Sigmoid colon (tissue), 7 donors: ENCODE data around the gene PLEKHM1. TPM values are rescaled to one million over a fixed set of nuclear protein-coding genes. Genes with fewer than 3 reads are reported as not detected.

ENCODE experiments used
- DNase-seq: peaks from one replicate; pipeline ENCODE4 v3.0.0-alpha.2; 2019
- H3K27ac ChIP-seq, 4 donors: fragments of 200-600 bp; sonication (generic); one replicate each; pipeline ENCODE4 v1.5.1; 2016 to 2019; ENCODE audit warnings: mild to moderate bottlenecking in 1 of 4
- H3K27me3 ChIP-seq, 3 donors: fragments of 200-600 bp; sonication (generic); one replicate each; pipeline ENCODE4 v1.5.1; 2019; ENCODE audit warnings: mild to moderate bottlenecking in 1 of 3
- H3K36me3 ChIP-seq, 4 donors: fragments of 200-600 bp; sonication (generic); one replicate each; pipeline ENCODE4 v1.5.1; 2016 to 2019
- H3K4me1 ChIP-seq, 4 donors: fragments of 200-600 bp; sonication (generic); one replicate each; pipeline ENCODE4 v1.5.1; 2017 to 2019
- H3K4me3 ChIP-seq, 4 donors: fragments of 200-600 bp; sonication (generic); one replicate each; pipeline ENCODE4 v1.5.1; 2017 to 2019; ENCODE audit warnings: mild to moderate bottlenecking in 2 of 4, moderate library complexity in 1 of 4
- H3K9me3 ChIP-seq, 4 donors: fragments of 200-600 bp in 3 of 4; sonication (generic) in 3 of 4; one replicate each; pipeline versions ENCODE4 v1.5.1 to v1.6.1; 2013 to 2019
- CTCF ChIP-seq, 4 experiments: fragments of 450-650 bp in 3 of 4; fragments of 200-600 bp in 1 of 4; IDR thresholded peaks; one replicate each; pipeline ENCODE4 v1.5.1; 2016 to 2019; ENCODE audit warnings: antibody characterized with exemption in 4 of 4, mild to moderate bottlenecking in 3 of 4, moderate library complexity in 2 of 4
- EP300 ChIP-seq, 4 donors: sonication (generic); formaldehyde crosslinking; IDR thresholded peaks; one replicate each; pipeline ENCODE4 v1.6.1; 2017; ENCODE audit warnings: antibody characterized with exemption in 4 of 4
- POLR2A ChIP-seq, 2 donors: fragments of 450-650 bp; IDR thresholded peaks; one replicate each; pipeline ENCODE4 v1.6.1; 2016; ENCODE audit warnings: antibody characterized with exemption in 2 of 2, mild to moderate bottlenecking in 2 of 2, moderate library complexity in 2 of 2
- POLR2AphosphoS5 ChIP-seq, 4 donors: sonication (generic); formaldehyde crosslinking; IDR thresholded peaks; one replicate each; pipeline ENCODE4 v1.6.1; 2017; ENCODE audit warnings: antibody characterized with exemption in 4 of 4
- WGBS, 2 donors: extraction: QIAGEN DNeasy Blood & Tissue Kit; methylation state at CpG; one replicate each; pipeline ENCODE4 v1.1.7; 2013; 5-methylcytosine and 5-hydroxymethylcytosine counted together
- intact Hi-C: fragments of 100-400 bp; cut with DNase I; formaldehyde crosslinking; loops from one replicate; pipeline ENCODE4 v1.15.1; 2023
- polyA plus RNA-seq, 3 donors: library from polyadenylated mRNA; stranded (reverse); fragments of 200-250 nt; gene quantifications; one replicate each; pipeline ENCODE4 v1.2.3, GENCODE V29; 2013
- total RNA-seq, 4 donors: library from RNA; depleted of rRNA; stranded (reverse); fragments of >200 nt; gene quantifications; one replicate each; pipeline ENCODE4 v1.1.0, GENCODE V29; 2016
- donor health status: healthy with polysubstance abuse.
- donor health status: Bipolar disorder and iron deficiency.
- donor health status: healthy.

The PLEKHM1 gene
- total and polyA plus RNA-seq, 7 donors: 17.4 to 43.4 (median 26.7) TPM

GRCh38 chr17:45425125-45425983 is 65.2 kb downstream of the PLEKHM1 start:
- peaks cover 0 to 28% (median 25%) of the 10 kb centered on the region in 4 donors for H3K4me1 ChIP-seq
- no peaks in the 10 kb centered on the region for H3K9me3 ChIP-seq
- peak in 1 of 4 donors; percentile 33 for TF ChIP-seq POLR2AphosphoS5 (IDR thresholded peaks at IDR 0.05)
- TF ChIP-seq CTCF (IDR thresholded peaks at IDR 0.05): peak in 1 of 4 experiments; percentile 22
- no peak for TF ChIP-seq EP300 (IDR thresholded peaks at IDR 0.05)
- TF ChIP-seq POLR2A (IDR thresholded peaks at IDR 0.05): peak in 1 of 2 donors; percentile 85
- no peak overlapping the region for H3K27ac ChIP-seq
- H3K4me3 ChIP-seq: peak overlapping the region in 1 of 4 donors; percentile 12
- no peaks in the 10 kb centered on the region for H3K36me3 ChIP-seq
- DNase-seq: no peak
- intact Hi-C loops: no loop called here
- peaks cover 20 to 40% (median 38%) of the 10 kb centered on the region in 3 donors for H3K27me3 ChIP-seq
- 10 to 42% methylated on average over 18 of the region's 18 CpGs for WGBS, 2 donors

- Histone ChIP-seq H3K36me3 (no peaks in the 10 kb centered on the region), H3K27ac (no peak overlapping the region), H3K4me1 (peaks cover 0 to 22% (median 20%) of the 10 kb centered on the region in 4 donors), H3K4me3 (peak overlapping the region in 1 of 4 donors; percentile 12), H3K27me3 (peaks cover 14 to 34% (median 32%) of the 10 kb centered on the region in 3 donors), H3K9me3 (no peaks in the 10 kb centered on the region)
- TF ChIP-seq CTCF (IDR thresholded peaks at IDR 0.05) (no peak), POLR2A (IDR thresholded peaks at IDR 0.05) (no peak), EP300 (IDR thresholded peaks at IDR 0.05) (no peak), POLR2AphosphoS5 (IDR thresholded peaks at IDR 0.05) (no peak)
- 14 to 79% methylated on average over 6 of the region's 6 CpGs for WGBS, 2 donors
- DNase-seq: no peak
- intact Hi-C loops: no loop called here
These were observed 65.8 kb downstream of the PLEKHM1 start for GRCh38 chr17:45424769-45425124.

- DNase-seq: no peak
- intact Hi-C loops: no loop called here
- H3K27me3 ChIP-seq: peaks cover 7 to 26% (median 24%) of the 10 kb centered on the region in 3 donors
- H3K27ac ChIP-seq: no peak overlapping the region
- whole genome bisulfite sequencing, 2 donors: 20 to 77% methylated on average over 1 of the region's 1 CpG
- H3K4me1 ChIP-seq: peaks cover 0 to 14% (median 12%) of the 10 kb centered on the region in 4 donors
- no peaks in the 10 kb centered on the region for H3K36me3 ChIP-seq
- no peak overlapping the region for H3K4me3 ChIP-seq
- no peak for TF ChIP-seq POLR2A (IDR thresholded peaks at IDR 0.05)
- no peak for TF ChIP-seq EP300 (IDR thresholded peaks at IDR 0.05)
- TF ChIP-seq CTCF (IDR thresholded peaks at IDR 0.05): no peak
- no peak for TF ChIP-seq POLR2AphosphoS5 (IDR thresholded peaks at IDR 0.05)
- no peaks in the 10 kb centered on the region for H3K9me3 ChIP-seq
These were observed 66.6 kb downstream of the PLEKHM1 start for GRCh38 chr17:45423975-45424335.

GRCh38 chr17:45423304-45423974 is 67.1 kb downstream of the PLEKHM1 start:
- peaks cover 0 to 9% (median 7%) of the 10 kb centered on the region in 4 donors for H3K4me1 ChIP-seq
- WGBS, 2 donors: 41 to 75% methylated on average over 8 of the region's 8 CpGs
- H3K4me3 ChIP-seq: no peak overlapping the region
- H3K9me3 ChIP-seq: no peaks in the 10 kb centered on the region
- intact Hi-C loops: no loop called here
- peaks cover 3 to 20% (median 19%) of the 10 kb centered on the region in 3 donors for H3K27me3 ChIP-seq
- DNase-seq: no peak
- H3K36me3 ChIP-seq: no peaks in the 10 kb centered on the region
- TF ChIP-seq CTCF (IDR thresholded peaks at IDR 0.05) (no peak), EP300 (IDR thresholded peaks at IDR 0.05) (no peak), POLR2A (IDR thresholded peaks at IDR 0.05) (no peak), POLR2AphosphoS5 (IDR thresholded peaks at IDR 0.05) (no peak)
- H3K27ac ChIP-seq: no peak overlapping the region
